HepG2 (cell line): ENCODE results near the gene VTN. TPM values are rescaled to one million over a fixed set of nuclear protein-coding genes. Genes with fewer than 3 reads are reported as not detected.
A peak's percentile ranks its signal among the peaks of the same experiment; 100 is the strongest.

Experiments
- CBX5 ChIP-seq: sonication (generic); formaldehyde crosslinking; IDR thresholded peaks from 2 replicates; pipeline ENCODE4 v1.4.0; 2020; ENCODE audit warnings: missing genetic modification reagents, borderline replicate concordance
- CENPX ChIP-seq: sonication (generic); formaldehyde crosslinking; IDR thresholded peaks from 2 replicates; pipeline ENCODE4 v1.9.0; 2021; ENCODE audit warnings: mild to moderate bottlenecking, missing genetic modification reagents, moderate library complexity
- ELF1 ChIP-seq: sonication (generic); formaldehyde crosslinking; IDR thresholded peaks from 2 replicates; pipeline ENCODE4 v1.4.0; 2020; ENCODE audit warnings: missing genetic modification reagents
- ELF4 ChIP-seq: sonication (generic); formaldehyde crosslinking; IDR thresholded peaks from 2 replicates; pipeline ENCODE4 v1.5.0; 2020; ENCODE audit warnings: missing genetic modification reagents, mild to moderate bottlenecking, moderate library complexity, borderline replicate concordance
- GMEB1 ChIP-seq: sonication (generic); formaldehyde crosslinking; IDR thresholded peaks from 2 replicates; pipeline ENCODE4 v1.5.1; 2020; ENCODE audit warnings: missing genetic modification reagents, mild to moderate bottlenecking, borderline replicate concordance
- GTF3A ChIP-seq: sonication (generic); formaldehyde crosslinking; conservative IDR thresholded peaks from 2 replicates; pipeline ENCODE4 v1.4.0; 2020; ENCODE audit warnings: mild to moderate bottlenecking, missing genetic modification reagents
- HDAC1 ChIP-seq: sonication (generic); formaldehyde crosslinking; IDR thresholded peaks from 2 replicates; pipeline ENCODE4 v1.5.1; 2020; ENCODE audit warnings: mild to moderate bottlenecking, missing genetic modification reagents
- HNF1B ChIP-seq: sonication (generic); formaldehyde crosslinking; IDR thresholded peaks from 2 replicates; pipeline ENCODE4 v1.5.1; 2020; ENCODE audit warnings: mild to moderate bottlenecking, moderate library complexity, missing genetic modification reagents
- HNRNPUL1 ChIP-seq: fragments of 200-400 bp; formaldehyde crosslinking; IDR thresholded peaks from 2 replicates; pipeline ENCODE4 v1.6.1; 2017; ENCODE audit warnings: low read depth, mild to moderate bottlenecking, low read length, moderate library complexity
- JARID2 ChIP-seq: sonication (generic); formaldehyde crosslinking; IDR thresholded peaks from 2 replicates; pipeline ENCODE4 v1.8.1; 2023; ENCODE audit warnings: missing genetic modification reagents, inconsistent platforms; ENCODE audit not compliant: insufficient replicate concordance
- NFE2 ChIP-seq: sonication (generic); formaldehyde crosslinking; IDR thresholded peaks from 2 replicates; pipeline ENCODE4 v1.4.0; 2020; ENCODE audit warnings: missing genetic modification reagents
- PAF1 ChIP-seq: IDR thresholded peaks from 2 replicates; pipeline ENCODE4 v1.6.1; 2016; ENCODE audit warnings: missing genetic modification reagents, missing compliant biosample characterization
- ZNF446 ChIP-seq: sonication (generic); formaldehyde crosslinking; IDR thresholded peaks from 2 replicates; pipeline ENCODE4 v1.5.0; 2020; ENCODE audit warnings: mild to moderate bottlenecking, missing genetic modification reagents
- ZNF589 ChIP-seq: sonication (generic); formaldehyde crosslinking; conservative IDR thresholded peaks from 2 replicates; pipeline ENCODE4 v1.8.0; 2022; ENCODE audit warnings: mild to moderate bottlenecking, moderate library complexity, missing genetic modification reagents
- ZNF713 ChIP-seq: sonication (generic); formaldehyde crosslinking; IDR thresholded peaks from 2 replicates; pipeline ENCODE4 v1.4.0; 2020; ENCODE audit warnings: mild to moderate bottlenecking, missing genetic modification reagents
- ZNF761 ChIP-seq: sonication (generic); formaldehyde crosslinking; conservative IDR thresholded peaks from 2 replicates; pipeline ENCODE4 v1.4.0; 2020; ENCODE audit warnings: mild to moderate bottlenecking, missing genetic modification reagents
- polyA plus RNA-seq, 8 experiments: library from polyadenylated mRNA; depleted of rRNA in 3 of 8; stranded (reverse) in 7 of 8; unstranded in 1 of 8; fragments of >200 nt; fragmentation: Illumina TruSeq in 4 of 8; extraction: Trizol in 4 of 8; gene quantifications; 2 replicates each; pipeline versions ENCODE4 v1.2.1 to v1.2.3, GENCODE V29; 2011 to 2016; ENCODE audit warnings: low read depth in 4 of 8, missing spikeins in 1 of 8, mixed read lengths in 1 of 8; ENCODE audit not compliant: insufficient read depth in 1 of 8
- total RNA-seq, 5 experiments: library from RNA; depleted of rRNA; stranded (reverse); fragments of >200 nt; fragmentation: Illumina TruSeq; extraction: Trizol; gene quantifications; 2 replicates each; pipeline ENCODE4 v1.2.3, GENCODE V29; 2016; ENCODE audit warnings: low read depth in 1 of 5
- TF ChIP-seq, protein P1 (sequence below): sonication (generic); formaldehyde crosslinking; IDR thresholded peaks from 2 replicates; pipeline ENCODE4 v1.4.0; 2020; ENCODE audit warnings: missing genetic modification reagents, mild to moderate bottlenecking, borderline replicate concordance
- TF ChIP-seq, protein P2 (sequence below): sonication (generic); formaldehyde crosslinking; IDR thresholded peaks from 2 replicates; pipeline ENCODE4 v1.4.0; 2020; ENCODE audit warnings: missing genetic modification reagents
- TF ChIP-seq, protein P3 (sequence below): sonication (generic); formaldehyde crosslinking; IDR thresholded peaks from 2 replicates; pipeline ENCODE4 v1.9.0; 2022; ENCODE audit warnings: low read depth, missing genetic modification reagents

VTN gene
- total and polyA plus RNA-seq, 2 of the 13 experiments (the other 11 are each of a cell fraction or from before 2014, with no cell fraction given), result 108 to 131 TPM

DNA sequence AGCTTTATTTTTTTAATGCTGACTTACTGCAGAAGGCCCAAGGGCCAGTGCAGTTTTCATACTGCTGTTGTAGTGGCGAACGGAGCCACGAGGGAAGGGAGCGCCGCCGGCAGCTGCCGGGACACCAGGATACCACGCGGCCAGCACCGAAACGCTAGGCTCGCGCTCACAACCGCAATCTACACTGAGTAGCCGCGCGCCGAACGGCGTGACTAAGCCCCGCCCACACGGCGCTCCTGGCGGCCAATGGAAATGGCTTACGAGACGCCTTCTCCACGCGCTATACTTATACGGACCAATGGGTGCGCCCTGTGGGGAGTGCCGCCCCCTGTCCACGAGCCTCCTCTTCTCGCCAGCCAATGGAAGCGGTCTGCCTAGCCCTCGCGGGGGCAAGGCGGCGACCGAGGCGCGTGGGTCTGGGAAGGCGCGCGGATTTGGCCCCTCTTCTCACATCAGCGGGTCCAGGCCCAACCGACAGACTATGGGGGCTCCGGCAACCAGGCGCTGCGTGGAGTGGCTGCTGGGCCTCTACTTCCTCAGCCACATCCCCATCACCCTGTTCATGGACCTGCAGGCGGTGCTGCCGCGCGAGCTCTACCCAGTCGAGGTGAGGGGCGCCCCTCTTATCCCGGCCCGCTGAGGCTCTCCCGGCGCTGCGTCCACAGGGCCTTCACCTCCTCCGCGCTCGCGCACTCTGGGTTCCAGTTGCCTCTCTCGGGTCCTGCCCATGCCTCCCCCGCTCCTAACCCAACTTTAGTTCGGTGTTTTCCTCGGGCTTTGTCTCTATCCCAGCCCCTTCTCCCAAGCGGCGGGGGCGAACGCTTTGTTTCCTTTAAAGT, 51.1 kb downstream of the VTN start, which contains the start of gene TMEM97 (continued):
- TF ChIP-seq GMEB1 (CRISPR knock-in tag), result peak; percentile 90
- no peak for TF ChIP-seq PAF1 (CRISPR knock-in tag)
- TF ChIP-seq NFE2 (CRISPR knock-in tag), result no peak
- TF ChIP-seq ZNF589 (CRISPR knock-in tag), result no peak
- TF ChIP-seq ZNF761, result no peak; the same call in 1 of the 2 replicates
- TF ChIP-seq, protein P1, sequence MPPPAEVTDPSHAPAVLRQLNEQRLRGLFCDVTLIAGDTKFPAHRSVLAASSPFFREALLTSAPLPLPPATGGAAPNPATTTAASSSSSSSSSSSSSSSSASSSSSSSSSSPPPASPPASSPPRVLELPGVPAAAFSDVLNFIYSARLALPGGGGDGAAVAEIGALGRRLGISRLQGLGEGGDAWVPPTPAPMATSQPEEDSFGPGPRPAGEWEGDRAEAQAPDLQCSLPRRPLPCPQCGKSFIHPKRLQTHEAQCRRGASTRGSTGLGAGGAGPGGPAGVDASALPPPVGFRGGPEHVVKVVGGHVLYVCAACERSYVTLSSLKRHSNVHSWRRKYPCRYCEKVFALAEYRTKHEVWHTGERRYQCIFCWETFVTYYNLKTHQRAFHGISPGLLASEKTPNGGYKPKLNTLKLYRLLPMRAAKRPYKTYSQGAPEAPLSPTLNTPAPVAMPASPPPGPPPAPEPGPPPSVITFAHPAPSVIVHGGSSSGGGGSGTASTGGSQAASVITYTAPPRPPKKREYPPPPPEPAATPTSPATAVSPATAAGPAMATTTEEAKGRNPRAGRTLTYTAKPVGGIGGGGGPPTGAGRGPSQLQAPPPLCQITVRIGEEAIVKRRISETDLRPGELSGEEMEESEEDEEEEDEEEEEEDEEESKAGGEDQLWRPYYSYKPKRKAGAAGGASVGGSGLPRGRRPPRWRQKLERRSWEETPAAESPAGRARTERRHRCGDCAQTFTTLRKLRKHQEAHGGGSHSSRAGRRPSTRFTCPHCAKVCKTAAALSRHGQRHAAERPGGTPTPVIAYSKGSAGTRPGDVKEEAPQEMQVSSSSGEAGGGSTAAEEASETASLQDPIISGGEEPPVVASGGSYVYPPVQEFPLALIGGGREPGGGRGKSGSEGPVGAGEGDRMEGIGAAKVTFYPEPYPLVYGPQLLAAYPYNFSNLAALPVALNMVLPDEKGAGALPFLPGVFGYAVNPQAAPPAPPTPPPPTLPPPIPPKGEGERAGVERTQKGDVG (CRISPR knock-in tag), result no peak
- TF ChIP-seq ZNF713 (CRISPR knock-in tag), result no peak
- TF ChIP-seq ELF4 (CRISPR knock-in tag), result peak; percentile 47; the same call in 1 of the 2 replicates
- TF ChIP-seq JARID2 (CRISPR knock-in tag), result no peak
- TF ChIP-seq, protein P2, sequence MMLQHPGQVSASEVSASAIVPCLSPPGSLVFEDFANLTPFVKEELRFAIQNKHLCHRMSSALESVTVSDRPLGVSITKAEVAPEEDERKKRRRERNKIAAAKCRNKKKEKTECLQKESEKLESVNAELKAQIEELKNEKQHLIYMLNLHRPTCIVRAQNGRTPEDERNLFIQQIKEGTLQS, result peak; percentile 20; the same call in 1 of the 2 replicates
- peak; percentile 82; the same call in 1 of the 2 replicates for TF ChIP-seq GTF3A (CRISPR knock-in tag)
- TF ChIP-seq ELF1 (CRISPR knock-in tag), result no peak
- TF ChIP-seq CBX5 (CRISPR knock-in tag), result no peak; the same call in 1 of the 2 replicates
- TF ChIP-seq HNF1B, result 0 out of 2 replicates have a peak, but pooled peaks have one; percentile 1
- no peak for TF ChIP-seq HNRNPUL1
- TF ChIP-seq CENPX (CRISPR knock-in tag), result no peak
- TF ChIP-seq ZNF446, result peak; percentile 22; the same call in 1 of the 2 replicates
- TF ChIP-seq HDAC1 (CRISPR knock-in tag), result peak; percentile 90
- TF ChIP-seq, protein P3, sequence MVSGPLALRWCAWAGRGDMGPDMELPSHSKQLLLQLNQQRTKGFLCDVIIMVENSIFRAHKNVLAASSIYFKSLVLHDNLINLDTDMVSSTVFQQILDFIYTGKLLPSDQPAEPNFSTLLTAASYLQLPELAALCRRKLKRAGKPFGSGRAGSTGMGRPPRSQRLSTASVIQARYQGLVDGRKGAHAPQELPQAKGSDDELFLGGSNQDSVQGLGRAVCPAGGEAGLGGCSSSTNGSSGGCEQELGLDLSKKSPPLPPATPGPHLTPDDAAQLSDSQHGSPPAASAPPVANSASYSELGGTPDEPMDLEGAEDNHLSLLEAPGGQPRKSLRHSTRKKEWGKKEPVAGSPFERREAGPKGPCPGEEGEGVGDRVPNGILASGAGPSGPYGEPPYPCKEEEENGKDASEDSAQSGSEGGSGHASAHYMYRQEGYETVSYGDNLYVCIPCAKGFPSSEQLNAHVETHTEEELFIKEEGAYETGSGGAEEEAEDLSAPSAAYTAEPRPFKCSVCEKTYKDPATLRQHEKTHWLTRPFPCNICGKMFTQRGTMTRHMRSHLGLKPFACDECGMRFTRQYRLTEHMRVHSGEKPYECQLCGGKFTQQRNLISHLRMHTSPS (CRISPR knock-in tag), result peak; percentile 26; the same call in 1 of the 2 replicates
